Activated naive CD8-positive, alpha-beta T cell treated with anti-CD3 and anti-CD28 coated beads, Interleukin-2, amount 10 ng/mL, durations not matched to agents 7 days and 5 days (primary cell): ENCODE results near the gene SERP2. TPM values are rescaled to one million over a fixed set of nuclear protein-coding genes. Genes with fewer than 3 reads are reported as not detected.

ENCODE experiments used
- ATAC-seq: fragments of 150-1000 bp; cut with Tn5 transposase; one replicate; pipeline ENCODE4 v1.10.0; 2021; ENCODE audit warnings: low read depth, moderate library complexity
- POLR2A ChIA-PET: fragments of 350-600 bp; sonication (Branson Sonifier 250); formaldehyde crosslinking; loops from one replicate; lab custom pipeline; 2021; ENCODE audit warnings: antibody characterized with exemption; lab: Charles Lee
- DNase-seq: peaks from one replicate; pipeline ENCODE4 v3.0.0; 2021
- H3K27ac Mint-ChIP-seq: one replicate; pipeline ENCODE4 v1.8.0; 2022; ENCODE audit warnings: mild to moderate bottlenecking, mixed read lengths
- H3K27me3 Mint-ChIP-seq: one replicate; pipeline ENCODE4 v1.8.0; 2022; ENCODE audit warnings: mild to moderate bottlenecking, moderate library complexity, mixed read lengths
- H3K36me3 Mint-ChIP-seq: one replicate; pipeline ENCODE4 v1.8.0; 2021; ENCODE audit warnings: mild to moderate bottlenecking, mixed read lengths
- H3K4me1 Mint-ChIP-seq: one replicate; pipeline ENCODE4 v1.8.0; 2021; ENCODE audit warnings: mixed read lengths
- H3K4me3 Mint-ChIP-seq: one replicate; pipeline ENCODE4 v1.8.0; 2022; ENCODE audit warnings: mild to moderate bottlenecking, moderate library complexity, mixed read lengths
- H3K9me3 Mint-ChIP-seq: one replicate; pipeline ENCODE4 v1.8.0; 2021; ENCODE audit warnings: mixed read lengths
- total RNA-seq, 2 experiments: library from RNA; stranded (reverse); gene quantifications; one replicate each; pipeline ENCODE4 v1.2.3, GENCODE V29; 2021

SERP2 gene
- total RNA-seq, 2 experiments from 2014 or later: 0.54 TPM; not detected in 1

GRCh38 chr13:44415815-44416214 is 42.2 kb downstream of the SERP2 start:
- peaks cover 8% of the 10 kb centered on the region for H3K4me1 Mint-ChIP-seq
- no peak overlapping the region for H3K4me3 Mint-ChIP-seq
- H3K27me3 Mint-ChIP-seq: peaks cover 2% of the 10 kb centered on the region
- ATAC-seq (no peak), DNase-seq (no peak)
- H3K9me3 Mint-ChIP-seq: no peaks in the 10 kb centered on the region
- no peaks in the 10 kb centered on the region for H3K36me3 Mint-ChIP-seq
- POLR2A ChIA-PET: no interaction called here
- no peak overlapping the region for H3K27ac Mint-ChIP-seq

GRCh38 chr13:44416301-44416700 is 42.7 kb downstream of the SERP2 start:
- peaks cover 2% of the 10 kb centered on the region for H3K27me3 Mint-ChIP-seq
- H3K36me3 Mint-ChIP-seq: no peaks in the 10 kb centered on the region
- POLR2A ChIA-PET: no interaction called here
- no peak for ATAC-seq
- no peak for DNase-seq
- H3K4me3 Mint-ChIP-seq: no peak overlapping the region
- no peaks in the 10 kb centered on the region for H3K9me3 Mint-ChIP-seq
- no peak overlapping the region for H3K27ac Mint-ChIP-seq
- H3K4me1 Mint-ChIP-seq: peaks cover 8% of the 10 kb centered on the region

GRCh38 chr13:44416744-44417143 is 43.1 kb downstream of the SERP2 start:
- Mint-ChIP-seq H3K27me3 (peaks cover 3% of the 10 kb centered on the region), H3K4me3 (no peak overlapping the region), H3K27ac (no peak overlapping the region), H3K36me3 (no peaks in the 10 kb centered on the region), H3K9me3 (no peaks in the 10 kb centered on the region), H3K4me1 (peaks cover 6% of the 10 kb centered on the region)
- DNase-seq (no peak), ATAC-seq (no peak)
- POLR2A ChIA-PET: no interaction called here

- no peak for DNase-seq
- no peaks in the 10 kb centered on the region for H3K36me3 Mint-ChIP-seq
- no peak overlapping the region for H3K4me3 Mint-ChIP-seq
- H3K4me1 Mint-ChIP-seq: peaks cover 2% of the 10 kb centered on the region
- no peak overlapping the region for H3K27ac Mint-ChIP-seq
- H3K27me3 Mint-ChIP-seq: peaks cover 7% of the 10 kb centered on the region
- no peak for ATAC-seq
- POLR2A ChIA-PET: no interaction called here
- no peaks in the 10 kb centered on the region for H3K9me3 Mint-ChIP-seq
These were observed 43.8 kb downstream of the SERP2 start for GRCh38 chr13:44417446-44417845.

GRCh38 chr13:44417876-44418275 is 44.3 kb downstream of the SERP2 start:
- POLR2A ChIA-PET: no interaction called here
- DNase-seq (no peak), ATAC-seq (no peak)
- Mint-ChIP-seq H3K36me3 (no peaks in the 10 kb centered on the region), H3K9me3 (no peaks in the 10 kb centered on the region), H3K4me3 (no peak overlapping the region), H3K27ac (no peak overlapping the region), H3K4me1 (peaks cover 2% of the 10 kb centered on the region), H3K27me3 (peaks cover 8% of the 10 kb centered on the region)

- no peak for DNase-seq
- no peak for ATAC-seq
- H3K27me3 Mint-ChIP-seq: peaks cover 7% of the 10 kb centered on the region
- H3K4me1 Mint-ChIP-seq: no peaks in the 10 kb centered on the region
- POLR2A ChIA-PET: no interaction called here
- H3K36me3 Mint-ChIP-seq: no peaks in the 10 kb centered on the region
- H3K4me3 Mint-ChIP-seq: no peak overlapping the region
- no peaks in the 10 kb centered on the region for H3K9me3 Mint-ChIP-seq
- no peak overlapping the region for H3K27ac Mint-ChIP-seq
These were observed 47.0 kb downstream of the SERP2 start for GRCh38 chr13:44420376-44421220.

- ATAC-seq (no peak), DNase-seq (no peak)
- peaks cover 7% of the 10 kb centered on the region for H3K27me3 Mint-ChIP-seq
- H3K9me3 Mint-ChIP-seq: no peaks in the 10 kb centered on the region
- no peak overlapping the region for H3K4me3 Mint-ChIP-seq
- H3K27ac Mint-ChIP-seq: no peak overlapping the region
- POLR2A ChIA-PET: no interaction called here
- H3K36me3 Mint-ChIP-seq: no peaks in the 10 kb centered on the region
- H3K4me1 Mint-ChIP-seq: no peaks in the 10 kb centered on the region
These were observed 48.4 kb downstream of the SERP2 start for GRCh38 chr13:44421853-44422525.

- DNase-seq: no peak
- no peak overlapping the region for H3K4me3 Mint-ChIP-seq
- peaks cover 7% of the 10 kb centered on the region for H3K27me3 Mint-ChIP-seq
- H3K36me3 Mint-ChIP-seq: no peaks in the 10 kb centered on the region
- no peak for ATAC-seq
- POLR2A ChIA-PET: no interaction called here
- H3K4me1 Mint-ChIP-seq: no peaks in the 10 kb centered on the region
- no peak overlapping the region for H3K27ac Mint-ChIP-seq
- H3K9me3 Mint-ChIP-seq: no peaks in the 10 kb centered on the region
These were observed 49.4 kb downstream of the SERP2 start for GRCh38 chr13:44422755-44423643.

- no peaks in the 10 kb centered on the region for H3K4me1 Mint-ChIP-seq
- H3K36me3 Mint-ChIP-seq: no peaks in the 10 kb centered on the region
- H3K27ac Mint-ChIP-seq: no peak overlapping the region
- peaks cover 7% of the 10 kb centered on the region for H3K27me3 Mint-ChIP-seq
- no peaks in the 10 kb centered on the region for H3K9me3 Mint-ChIP-seq
- H3K4me3 Mint-ChIP-seq: no peak overlapping the region
- no peak for DNase-seq
- POLR2A ChIA-PET: no interaction called here
- ATAC-seq: no peak
These were observed 50.2 kb downstream of the SERP2 start for GRCh38 chr13:44423824-44424223.

- no peaks in the 10 kb centered on the region for H3K36me3 Mint-ChIP-seq
- H3K4me1 Mint-ChIP-seq: no peaks in the 10 kb centered on the region
- POLR2A ChIA-PET: no interaction called here
- H3K27ac Mint-ChIP-seq: no peak overlapping the region
- DNase-seq (no peak), ATAC-seq (no peak)
- no peak overlapping the region for H3K4me3 Mint-ChIP-seq
- peaks cover 7% of the 10 kb centered on the region for H3K27me3 Mint-ChIP-seq
- H3K9me3 Mint-ChIP-seq: no peaks in the 10 kb centered on the region
These were observed 51.6 kb downstream of the SERP2 start for GRCh38 chr13:44425041-44425814.

- no peak for DNase-seq
- no peaks in the 10 kb centered on the region for H3K9me3 Mint-ChIP-seq
These were observed 52.1 kb downstream of the SERP2 start for GRCh38 chr13:44425815-44426078.

GRCh38 chr13:44426461-44426860 is 52.8 kb downstream of the SERP2 start:
- H3K4me3 Mint-ChIP-seq: no peak overlapping the region
- no peaks in the 10 kb centered on the region for H3K9me3 Mint-ChIP-seq
- peaks cover 7% of the 10 kb centered on the region for H3K27me3 Mint-ChIP-seq
- no peaks in the 10 kb centered on the region for H3K36me3 Mint-ChIP-seq
- ATAC-seq (no peak), DNase-seq (no peak)
- POLR2A ChIA-PET: no interaction called here
- no peak overlapping the region for H3K27ac Mint-ChIP-seq
- no peaks in the 10 kb centered on the region for H3K4me1 Mint-ChIP-seq

More at GRCh38 chr13:44425815-44426078, 52.1 kb downstream of the SERP2 start:
- H3K27ac Mint-ChIP-seq: no peak overlapping the region
- POLR2A ChIA-PET: no interaction called here
- no peaks in the 10 kb centered on the region for H3K4me1 Mint-ChIP-seq
- peaks cover 7% of the 10 kb centered on the region for H3K27me3 Mint-ChIP-seq
- H3K4me3 Mint-ChIP-seq: no peak overlapping the region
- no peak for ATAC-seq
- H3K36me3 Mint-ChIP-seq: no peaks in the 10 kb centered on the region

GRCh38 chr13:44429311-44429710 is 55.7 kb downstream of the SERP2 start:
- H3K4me3 Mint-ChIP-seq: no peak overlapping the region
- H3K36me3 Mint-ChIP-seq: no peaks in the 10 kb centered on the region
- no peak for ATAC-seq
- DNase-seq: no peak
- H3K27me3 Mint-ChIP-seq: no peaks in the 10 kb centered on the region
- POLR2A ChIA-PET: no interaction called here
- no peaks in the 10 kb centered on the region for H3K9me3 Mint-ChIP-seq
- no peaks in the 10 kb centered on the region for H3K4me1 Mint-ChIP-seq
- no peak overlapping the region for H3K27ac Mint-ChIP-seq
